NCI-H82 (cell line): Measurements from ENCODE around the gene OR2L3.
"Not testable (repeated sequence)": the region's sequence is repeated elsewhere in the genome, so short reads cannot be mapped to it uniquely, and the experiment has no call there.

Experiments used
- DNase-seq: peaks from one replicate; lab custom pipeline; 2025; lab: John Stamatoyannopoulos, UW

Gene OR2L3

GRCh38 chr1:248046536-248046935 is at the start of gene OR2L3:
Gene OR2L3 (plus strand): TSS chr1:248046836. CDS start chr1:248060682, 13,846 bp downstream.
- DNase-seq: no peak

- no peak for DNase-seq
These were observed 47.8 kb upstream of the OR2L3 start for GRCh38 chr1:247998811-247999210.

- no peak for DNase-seq
These were observed 46.5 kb upstream of the OR2L3 start for GRCh38 chr1:248000169-248000568.

GRCh38 chr1:248007778-248008177 is 38.9 kb upstream of the OR2L3 start:
- no peak for DNase-seq

GRCh38 chr1:248009681-248010080 is 37.0 kb upstream of the OR2L3 start:
- no peak for DNase-seq

- DNase-seq: no peak
These were observed 33.4 kb upstream of the OR2L3 start, which contains the start of gene OR2L5 for GRCh38 chr1:248013229-248013710. Gene OR2L5 (plus strand): TSS chr1:248013660. CDS start chr1:248021948, 8,288 bp downstream.

DNA sequence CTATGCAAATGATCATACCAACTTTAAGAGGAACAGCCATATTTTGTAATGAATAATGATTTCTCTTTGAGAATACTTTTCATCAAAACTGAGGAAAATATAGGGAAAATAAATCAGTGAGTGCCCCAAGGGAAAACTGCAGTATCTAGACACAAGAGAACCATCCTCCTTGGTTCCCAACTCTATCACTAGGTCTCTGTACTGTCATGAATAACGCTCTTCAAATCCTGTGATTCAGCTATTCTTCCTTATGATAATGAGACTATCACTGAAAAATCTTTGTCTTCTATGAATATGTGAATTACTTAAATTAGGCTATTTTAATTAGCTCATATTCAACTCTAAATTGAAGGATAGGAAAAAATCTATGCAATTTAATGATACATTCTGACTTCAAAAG is 30.8 kb upstream of the OR2L3 start:
- DNase-seq: no peak

DNA sequence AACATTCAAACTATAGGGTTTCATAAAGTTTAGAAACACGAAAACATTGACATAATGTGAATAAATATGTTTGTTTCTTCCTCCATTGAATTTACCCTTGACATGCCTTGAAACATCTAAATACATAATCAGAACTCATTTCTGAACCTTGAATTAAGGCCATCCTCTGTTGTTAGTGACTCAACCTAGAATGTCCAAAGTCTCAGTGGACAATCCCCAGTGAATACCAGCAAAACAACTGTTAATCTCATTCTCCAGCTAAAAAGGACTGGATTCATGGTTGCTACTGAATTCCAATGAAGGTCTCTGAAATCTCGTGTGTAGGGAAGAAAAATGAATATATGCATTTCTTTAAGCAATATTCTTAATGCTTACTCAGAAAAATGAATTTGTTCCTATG is 16.9 kb upstream of the OR2L3 start, which contains the start of gene OR2L2:
OR2L2 (plus strand) TSS at position 301 of the 400 bp plus-strand sequence. CDS start 8,198 bp downstream, outside the sequence.
- DNase-seq: no peak

GRCh38 chr1:248045209-248045608 is 1.4 kb upstream of the OR2L3 start:
- DNase-seq: no peak

- no peak for DNase-seq
These were observed 372 bp downstream of the OR2L3 start for GRCh38 chr1:248047008-248047407.

GRCh38 chr1:248054671-248055070 is 8.0 kb downstream of the OR2L3 start:
- no peak for DNase-seq

GRCh38 chr1:248055261-248055660 is 8.6 kb downstream of the OR2L3 start:
- DNase-seq: no peak

- no peak for DNase-seq
These were observed 18.4 kb downstream of the OR2L3 start for GRCh38 chr1:248065071-248065470.

DNA sequence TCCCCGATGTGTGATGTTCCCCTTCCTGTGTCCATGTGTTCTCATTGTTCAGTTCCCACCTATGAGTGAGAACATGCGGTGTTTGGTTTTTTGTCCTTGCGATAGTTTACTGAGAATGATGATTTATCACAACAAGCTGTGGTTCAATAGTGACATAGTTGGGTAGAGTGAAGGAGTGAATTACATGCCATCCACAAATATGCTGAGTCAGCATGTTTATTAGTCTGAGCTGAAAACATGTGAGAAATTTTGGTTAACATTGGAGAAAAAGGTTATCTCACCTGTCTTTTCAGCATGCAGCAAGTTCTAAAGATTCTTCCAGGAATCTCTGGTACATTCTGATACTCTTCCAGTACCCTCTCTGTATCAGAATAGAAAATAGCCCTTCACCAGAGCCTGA is 19.0 kb downstream of the OR2L3 start:
- no peak for DNase-seq

- not testable (repeated sequence) for DNase-seq
These were observed 37.2 kb downstream of the OR2L3 start for GRCh38 chr1:248083864-248084263.

- DNase-seq: no peak
These were observed 48.2 kb downstream of the OR2L3 start, which contains the start of gene OR2L13 for GRCh38 chr1:248094884-248095283. Gene OR2L13 (plus strand): TSS chr1:248095184. CDS start chr1:248099376, 4,192 bp downstream.

DNA sequence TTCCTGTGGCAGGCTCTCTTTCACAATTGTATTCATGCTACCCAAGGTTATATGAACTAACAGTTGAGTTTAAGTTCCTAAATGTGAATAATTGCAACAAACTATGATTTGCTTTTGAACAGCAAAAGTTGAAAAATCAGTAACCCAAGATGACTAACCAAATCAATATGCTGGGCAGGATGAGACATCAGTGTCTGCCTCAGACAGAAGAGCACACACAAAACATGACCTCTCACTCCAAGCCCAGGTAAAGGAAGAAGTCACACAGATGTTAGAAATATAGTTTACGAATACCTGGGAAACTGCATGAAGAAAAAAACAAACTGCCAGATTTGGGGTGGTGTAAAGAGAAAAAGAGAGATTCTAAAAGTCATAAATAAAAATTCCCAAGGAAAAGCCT is 51.9 kb downstream of the OR2L3 start:
- DNase-seq: no peak

GRCh38 chr1:248102847-248103246 is 56.2 kb downstream of the OR2L3 start:
- no peak for DNase-seq

- no peak for DNase-seq
These were observed 64.5 kb downstream of the OR2L3 start for GRCh38 chr1:248111157-248111556.
